Lower leg skin (tissue), 3 donors: ENCODE measurements around the gene PHLPP2.
"Not testable (repeated sequence)": the region's sequence is repeated elsewhere in the genome, so short reads cannot be mapped to it uniquely, and the experiment has no call there.

Experiments
- CTCF ChIP-seq, 3 donors: fragments of 450-650 bp; IDR thresholded peaks; one replicate each; pipeline ENCODE4 v1.5.1; 2016; ENCODE audit warnings: antibody characterized with exemption in 3 of 3, mild to moderate bottlenecking in 3 of 3, moderate library complexity in 2 of 3
- POLR2A ChIP-seq, 2 donors: fragments of 450-650 bp; IDR thresholded peaks; one replicate each; pipeline ENCODE4 v1.6.1; 2016 to 2017; ENCODE audit warnings: antibody characterized with exemption in 2 of 2, mild to moderate bottlenecking in 1 of 2, moderate library complexity in 1 of 2

- not testable (repeated sequence) for TF ChIP-seq CTCF, POLR2A (IDR thresholded peaks at IDR 0.05)
Observed at GRCh38 chr16:71595340-71595826, 129.1 kb downstream of the PHLPP2 start.
